WTC11 (cell line): Measurements from ENCODE around the gene TNXB. TPM values are rescaled to one million over a fixed set of nuclear protein-coding genes. Genes with fewer than 3 reads are reported as not detected.

Experiments used
- ATAC-seq: fragments of 200-7000 bp; cut with Tn5 transposase; 2 replicates; pipeline ENCODE4 v1.10.0; 2021; ENCODE audit warnings: mild to moderate bottlenecking, moderate library complexity
- CTCF ChIA-PET: fragments of 300-600 bp; sonication (Branson Sonifier 250); formaldehyde crosslinking; loops from one replicate; lab custom pipeline; 2021; ENCODE audit warnings: antibody characterized with exemption; lab: Charles Lee
- POLR2A ChIA-PET: fragments of 350-600 bp; sonication (Branson Sonifier 250); formaldehyde crosslinking; loops from one replicate; lab custom pipeline; 2021; ENCODE audit warnings: antibody characterized with exemption; lab: Charles Lee
- DNase-seq: peaks from one replicate; pipeline ENCODE4 v3.0.0; 2021; ENCODE audit warnings: low spot score
- H3K27ac Mint-ChIP-seq: 2 replicates; pipeline ENCODE4 v1.8.0; 2021; ENCODE audit warnings: mixed read lengths
- H3K27me3 Mint-ChIP-seq: 2 replicates; pipeline ENCODE4 v1.8.0; 2021; ENCODE audit warnings: low read depth, mild to moderate bottlenecking, moderate library complexity, mixed read lengths
- H3K36me3 Mint-ChIP-seq: 2 replicates; pipeline ENCODE4 v1.8.0; 2021; ENCODE audit warnings: mixed read lengths
- H3K4me1 Mint-ChIP-seq: 2 replicates; pipeline ENCODE4 v1.8.0; 2022; ENCODE audit warnings: mixed read lengths
- H3K4me3 Mint-ChIP-seq: 2 replicates; pipeline ENCODE4 v1.8.0; 2021; ENCODE audit warnings: mild to moderate bottlenecking, moderate library complexity, mixed read lengths
- H3K9me3 Mint-ChIP-seq: 2 replicates; pipeline ENCODE4 v1.8.0; 2021; ENCODE audit warnings: mixed read lengths
- AR ChIP-seq: fragments of 250-450 bp; sonication (Bioruptor Pico); IDR thresholded peaks from 2 replicates; pipeline ENCODE4 v1.9.0; 2021; ENCODE audit warnings: mild to moderate bottlenecking
- CREB1 ChIP-seq: sonication (generic); formaldehyde crosslinking; IDR thresholded peaks from 2 replicates; pipeline ENCODE4 v1.8.0; 2023; ENCODE audit warnings: mild to moderate bottlenecking, missing genetic modification reagents
- CTCF ChIP-seq: fragments of 200-600 bp; IDR thresholded peaks from 2 replicates; pipeline ENCODE4 v1.8.0; 2022; ENCODE audit warnings: antibody characterized with exemption
- ETV6 ChIP-seq: sonication (generic); formaldehyde crosslinking; IDR thresholded peaks from 2 replicates; pipeline ENCODE4 v1.8.1; 2022; ENCODE audit warnings: mild to moderate bottlenecking, missing genetic modification reagents
- JAZF1 ChIP-seq: fragments of 250-450 bp; sonication (Bioruptor Pico); IDR thresholded peaks from 2 replicates; pipeline ENCODE4 v1.9.0; 2021; ENCODE audit warnings: moderate library complexity, mild to moderate bottlenecking, inconsistent platforms
- JUN ChIP-seq: sonication (generic); formaldehyde crosslinking; IDR thresholded peaks from 2 replicates; pipeline ENCODE4 v1.8.0; 2023; ENCODE audit warnings: mild to moderate bottlenecking, missing genetic modification reagents
- MYBL2 ChIP-seq: sonication (generic); formaldehyde crosslinking; IDR thresholded peaks from 2 replicates; pipeline ENCODE4 v1.8.1; 2023; ENCODE audit warnings: mild to moderate bottlenecking, moderate library complexity, missing genetic modification reagents
- TP53 ChIP-seq: sonication (generic); formaldehyde crosslinking; IDR thresholded peaks from 2 replicates; pipeline ENCODE4 v1.8.1; 2023; ENCODE audit warnings: mild to moderate bottlenecking, missing genetic modification reagents
- ZMAT4 ChIP-seq: fragments of 250-450 bp; sonication (Bioruptor Pico); IDR thresholded peaks from 2 replicates; pipeline ENCODE4 v1.9.0; 2021; ENCODE audit warnings: mild to moderate bottlenecking
- ZNF121 ChIP-seq: sonication (generic); formaldehyde crosslinking; IDR thresholded peaks from 2 replicates; pipeline ENCODE4 v1.8.0; 2023; ENCODE audit warnings: missing genetic modification reagents
- ZNF232 ChIP-seq: sonication (generic); formaldehyde crosslinking; IDR thresholded peaks from 2 replicates; pipeline ENCODE4 v1.8.0; 2022; ENCODE audit warnings: mild to moderate bottlenecking, missing genetic modification reagents
- ZNF263 ChIP-seq: sonication (generic); formaldehyde crosslinking; IDR thresholded peaks from 2 replicates; pipeline ENCODE4 v1.8.1; 2022; ENCODE audit warnings: low read depth, mild to moderate bottlenecking, moderate library complexity, missing genetic modification reagents
- ZNF532 ChIP-seq: fragments of 250-450 bp; sonication (Bioruptor Pico); IDR thresholded peaks from 2 replicates; pipeline ENCODE4 v1.9.0; 2021; ENCODE audit warnings: mild to moderate bottlenecking, borderline replicate concordance
- total RNA-seq: library from RNA; stranded (reverse); gene quantifications from 3 replicates; pipeline ENCODE4 v1.2.3, GENCODE V29; 2021
- TF ChIP-seq, protein P1 (sequence below): fragments of 250-450 bp; sonication (Bioruptor Pico); IDR thresholded peaks from 2 replicates; pipeline ENCODE4 v1.8.0; 2021; ENCODE audit warnings: mild to moderate bottlenecking
- TF ChIP-seq, protein P2 (sequence below): fragments of 250-450 bp; sonication (Bioruptor Pico); IDR thresholded peaks from 2 replicates; pipeline ENCODE4 v1.9.0; 2021; ENCODE audit warnings: moderate library complexity, mild to moderate bottlenecking, inconsistent platforms, borderline replicate concordance
- TF ChIP-seq, protein P3 (sequence below): sonication (generic); formaldehyde crosslinking; IDR thresholded peaks from 2 replicates; pipeline ENCODE4 v1.8.1; 2022; ENCODE audit warnings: mild to moderate bottlenecking, moderate library complexity, missing genetic modification reagents
- TF ChIP-seq, protein P4 (sequence below): sonication (generic); formaldehyde crosslinking; IDR thresholded peaks from 2 replicates; pipeline ENCODE4 v1.8.0; 2022; ENCODE audit warnings: mild to moderate bottlenecking, missing genetic modification reagents

TNXB gene
- total RNA-seq, 1 experiment from 2014 or later = 6.4 TPM

- no peak overlapping the region for H3K27ac Mint-ChIP-seq
- CTCF ChIA-PET = interaction anchor here (0.6 to 3.3 kb wide), 15 partner anchors 8 to 322 kb away, joined by 3 to 38 read pairs (median 6); partner anchors contain the start of genes ATF6B and EGFL8
- peaks cover 16% of the 10 kb centered on the region for H3K4me1 Mint-ChIP-seq
- H3K9me3 Mint-ChIP-seq = no peaks in the 10 kb centered on the region
- TF ChIP-seq CREB1 (CRISPR knock-in tag) = no peak
- TF ChIP-seq, protein P1, sequence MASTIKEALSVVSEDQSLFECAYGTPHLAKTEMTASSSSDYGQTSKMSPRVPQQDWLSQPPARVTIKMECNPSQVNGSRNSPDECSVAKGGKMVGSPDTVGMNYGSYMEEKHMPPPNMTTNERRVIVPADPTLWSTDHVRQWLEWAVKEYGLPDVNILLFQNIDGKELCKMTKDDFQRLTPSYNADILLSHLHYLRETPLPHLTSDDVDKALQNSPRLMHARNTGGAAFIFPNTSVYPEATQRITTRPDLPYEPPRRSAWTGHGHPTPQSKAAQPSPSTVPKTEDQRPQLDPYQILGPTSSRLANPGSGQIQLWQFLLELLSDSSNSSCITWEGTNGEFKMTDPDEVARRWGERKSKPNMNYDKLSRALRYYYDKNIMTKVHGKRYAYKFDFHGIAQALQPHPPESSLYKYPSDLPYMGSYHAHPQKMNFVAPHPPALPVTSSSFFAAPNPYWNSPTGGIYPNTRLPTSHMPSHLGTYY (CRISPR knock-in tag) = no peak
- no peak for TF ChIP-seq TP53
- no peak for TF ChIP-seq JAZF1
- no peak for TF ChIP-seq ZNF263 (CRISPR knock-in tag)
- TF ChIP-seq ZMAT4 = no peak
- TF ChIP-seq MYBL2 = no peak
- TF ChIP-seq JUN (CRISPR knock-in tag) = no peak
- TF ChIP-seq, protein P2, sequence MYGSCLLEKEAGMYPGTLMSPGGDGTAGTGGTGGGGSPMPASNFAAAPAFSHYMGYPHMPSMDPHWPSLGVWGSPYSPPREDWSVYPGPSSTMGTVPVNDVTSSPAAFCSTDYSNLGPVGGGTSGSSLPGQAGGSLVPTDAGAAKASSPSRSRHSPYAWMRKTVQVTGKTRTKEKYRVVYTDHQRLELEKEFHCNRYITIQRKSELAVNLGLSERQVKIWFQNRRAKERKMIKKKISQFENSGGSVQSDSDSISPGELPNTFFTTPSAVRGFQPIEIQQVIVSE = no peak
- TF ChIP-seq, protein P3, sequence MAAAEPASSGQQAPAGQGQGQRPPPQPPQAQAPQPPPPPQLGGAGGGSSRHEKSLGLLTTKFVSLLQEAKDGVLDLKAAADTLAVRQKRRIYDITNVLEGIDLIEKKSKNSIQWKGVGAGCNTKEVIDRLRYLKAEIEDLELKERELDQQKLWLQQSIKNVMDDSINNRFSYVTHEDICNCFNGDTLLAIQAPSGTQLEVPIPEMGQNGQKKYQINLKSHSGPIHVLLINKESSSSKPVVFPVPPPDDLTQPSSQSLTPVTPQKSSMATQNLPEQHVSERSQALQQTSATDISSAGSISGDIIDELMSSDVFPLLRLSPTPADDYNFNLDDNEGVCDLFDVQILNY (CRISPR knock-in tag) = no peak
- TF ChIP-seq ZNF121 (CRISPR knock-in tag) = no peak
- H3K4me3 Mint-ChIP-seq = peak overlapping the region; percentile 53
- no peak for ATAC-seq
- no peak for DNase-seq
- POLR2A ChIA-PET = no interaction called here
- peaks cover 13% of the 10 kb centered on the region for H3K27me3 Mint-ChIP-seq
- H3K36me3 Mint-ChIP-seq = no peaks in the 10 kb centered on the region
Observed at GRCh38 chr6:32088487-32089049, 20.6 kb downstream of the TNXB start.

DNA sequence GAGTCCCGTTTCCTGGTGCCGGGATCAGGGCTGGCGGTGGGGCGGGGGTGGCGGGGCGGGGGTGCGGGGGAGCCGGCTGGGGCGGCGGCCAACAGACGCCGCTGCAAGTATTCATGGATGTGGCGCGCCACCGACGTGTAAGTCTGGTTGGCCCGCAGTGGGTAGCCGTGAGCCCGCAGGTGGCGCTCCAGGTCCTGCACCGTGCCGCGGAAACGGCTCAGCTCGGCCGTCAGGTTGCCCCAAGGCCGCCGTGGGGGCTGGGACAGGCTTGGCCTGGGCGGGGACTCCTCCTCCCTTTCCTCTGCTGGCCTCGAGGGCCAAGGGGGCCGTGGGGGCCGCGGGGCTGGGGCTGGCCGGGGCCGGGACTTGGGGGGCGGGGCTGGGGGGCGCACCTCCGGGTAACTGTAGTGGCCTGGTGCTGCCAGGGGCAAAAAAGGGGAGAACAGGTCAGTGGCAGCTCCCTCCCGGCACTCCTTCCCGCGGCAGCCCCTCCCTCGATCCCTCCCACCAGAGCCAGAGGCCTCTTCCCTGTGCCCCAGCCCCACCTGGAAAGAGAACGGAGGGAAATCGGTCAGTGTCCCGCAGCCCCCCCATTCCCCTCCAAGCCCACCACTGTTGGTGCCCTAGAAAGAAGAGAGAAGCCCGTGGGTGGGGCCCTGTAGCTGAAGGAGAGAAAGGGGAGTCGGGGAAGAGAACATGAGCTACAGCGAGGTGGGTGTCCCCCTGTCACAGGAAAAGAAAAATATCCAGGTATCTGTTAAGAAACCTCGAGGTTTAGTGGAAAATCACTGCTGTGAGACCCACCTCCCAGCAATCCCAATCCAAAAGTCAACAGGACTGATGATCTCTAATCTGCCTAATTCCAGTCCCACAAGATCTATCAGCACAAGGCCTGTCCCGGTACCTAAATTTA, 21.3 kb downstream of the TNXB start:
- H3K27me3 Mint-ChIP-seq = peaks cover 13% of the 10 kb centered on the region
- ChIA-PET POLR2A (no interaction called here), CTCF (interaction anchor here (0.5 to 3.3 kb wide), 24 partner anchors 9 to 990 kb away, joined by 3 to 38 read pairs (median 4); partner anchors contain the start of genes ATF6B and EGFL8)
- no peak overlapping the region for H3K27ac Mint-ChIP-seq
- H3K4me1 Mint-ChIP-seq = peaks cover 16% of the 10 kb centered on the region
- no peaks in the 10 kb centered on the region for H3K36me3 Mint-ChIP-seq
- peak overlapping the region; percentile 53 for H3K4me3 Mint-ChIP-seq
- ATAC-seq (peak; percentile 94), DNase-seq (peak; percentile 93)
- H3K9me3 Mint-ChIP-seq = no peaks in the 10 kb centered on the region
- TF ChIP-seq CTCF = 0 out of 2 replicates have a peak, but pooled peaks have one; percentile 27
- 0 out of 2 replicates have a peak, but pooled peaks have one; percentile 30 for TF ChIP-seq ZNF232 (CRISPR knock-in tag)
- TF ChIP-seq AR (CRISPR knock-in tag) = no peak
- TF ChIP-seq ZNF532 = no peak
- TF ChIP-seq, protein P4, sequence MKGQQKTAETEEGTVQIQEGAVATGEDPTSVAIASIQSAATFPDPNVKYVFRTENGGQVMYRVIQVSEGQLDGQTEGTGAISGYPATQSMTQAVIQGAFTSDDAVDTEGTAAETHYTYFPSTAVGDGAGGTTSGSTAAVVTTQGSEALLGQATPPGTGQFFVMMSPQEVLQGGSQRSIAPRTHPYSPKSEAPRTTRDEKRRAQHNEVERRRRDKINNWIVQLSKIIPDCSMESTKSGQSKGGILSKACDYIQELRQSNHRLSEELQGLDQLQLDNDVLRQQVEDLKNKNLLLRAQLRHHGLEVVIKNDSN (CRISPR knock-in tag) = no peak
- TF ChIP-seq ETV6 (CRISPR knock-in tag) = peak; percentile 9; the same call in 1 of the 2 replicates
